ENCODE results near the gene RPL13A.
A peak's percentile ranks its signal among the peaks of the same experiment; 100 is the strongest.

The RPL13A gene

GRCh38 chr19:49486710-49487276 lies 615 bp upstream of the RPL13A start:
- DNase-seq (ENCODE audit: low read depth), result no peak
- no peak for TF ChIP-seq CTCF (conservative IDR thresholded peaks at IDR 0.05; ENCODE audit: low read depth, low read length)
- H3K4me3 ChIP-seq (ENCODE audit: low read length), result no peak overlapping the region

DNA sequence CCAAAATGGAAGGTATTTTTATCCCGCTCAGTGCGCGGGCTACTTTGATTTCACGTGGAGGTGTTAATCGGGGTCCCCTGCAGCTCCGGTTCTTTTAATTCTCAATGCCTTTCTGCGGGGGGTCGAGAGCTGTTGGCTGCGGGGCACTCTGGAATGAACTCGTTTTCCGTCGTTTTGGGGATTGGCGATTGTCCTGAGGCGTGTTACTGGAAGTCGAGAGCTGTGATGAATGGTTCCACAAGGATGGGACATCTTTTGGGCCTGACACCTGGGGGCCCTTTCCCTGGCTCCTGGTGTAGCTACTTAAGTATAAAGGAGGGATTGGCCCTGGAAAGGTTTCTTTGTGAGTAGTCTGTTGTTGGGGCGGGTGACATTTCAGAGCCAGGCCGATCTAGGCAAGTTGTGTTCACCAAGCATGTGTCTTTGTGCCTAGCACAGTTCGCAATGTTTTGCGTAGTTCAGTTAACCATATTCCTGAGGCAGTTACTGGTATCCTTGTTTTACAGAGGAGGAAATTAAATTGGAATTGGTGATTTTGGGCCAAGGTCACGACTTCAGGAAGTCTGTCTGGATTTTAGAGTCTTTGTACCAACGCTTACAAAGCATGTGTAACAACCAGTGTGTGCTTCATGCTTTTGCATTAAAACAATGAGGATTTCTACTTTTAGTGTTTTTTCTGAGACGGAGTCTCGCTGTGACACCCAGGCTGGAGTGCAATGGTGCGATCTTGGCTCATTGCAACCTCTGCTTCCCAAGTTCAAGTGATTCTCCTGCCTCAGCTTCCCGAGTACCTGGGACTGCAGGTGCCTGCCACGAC lies 846 bp downstream of the RPL13A start:
- DNase-seq (ENCODE audit: low read depth), result no peak
- no peak for TF ChIP-seq CTCF (conservative IDR thresholded peaks at IDR 0.05; ENCODE audit: low read depth, low read length)
- H3K4me3 ChIP-seq (ENCODE audit: low read length), result peak overlapping the region; percentile 100

GRCh38 chr19:49488863-49489537 lies 1.6 kb downstream of the RPL13A start:
- no peak for DNase-seq (ENCODE audit: low read depth)
- no peak for TF ChIP-seq CTCF (conservative IDR thresholded peaks at IDR 0.05; ENCODE audit: low read depth, low read length)
- peak overlapping the region; percentile 100 for H3K4me3 ChIP-seq (ENCODE audit: low read length)

- DNase-seq (ENCODE audit: low read depth), result no peak
- TF ChIP-seq CTCF (conservative IDR thresholded peaks at IDR 0.05; ENCODE audit: low read depth, low read length), result no peak
- peak overlapping the region; percentile 100 for H3K4me3 ChIP-seq (ENCODE audit: low read length)
Measured at GRCh38 chr19:49489601-49490167, 2.3 kb downstream of the RPL13A start.

- peak overlapping the region; percentile 100 for H3K4me3 ChIP-seq (ENCODE audit: low read length)
- DNase-seq (ENCODE audit: low read depth), result no peak
- TF ChIP-seq CTCF (conservative IDR thresholded peaks at IDR 0.05; ENCODE audit: low read depth, low read length), result no peak
Measured at GRCh38 chr19:49490287-49491029, 3.0 kb downstream of the RPL13A start.

GRCh38 chr19:49491030-49491803 lies 3.8 kb downstream of the RPL13A start:
- TF ChIP-seq CTCF (conservative IDR thresholded peaks at IDR 0.05; ENCODE audit: low read depth, low read length), result no peak
- no peak for DNase-seq (ENCODE audit: low read depth)
- H3K4me3 ChIP-seq (ENCODE audit: low read length), result no peak overlapping the region
